Fibroblast of mammary gland (primary cell): Measurements from ENCODE around the gene WDR18.

Source experiments
- DNase-seq: peaks from one replicate; pipeline ENCODE4 v3.0.0-alpha.2; 2010; ENCODE audit warnings: low read depth
- H3K4me3 ChIP-seq: 2 replicates; pipeline ENCODE4 v1.5.1; 2011; ENCODE audit warnings: low read depth, mild to moderate bottlenecking, low read length, moderate library complexity; ENCODE audit not compliant: control insufficient read depth
- TF ChIP-seq, protein P1 (sequence below): conservative IDR thresholded peaks from 2 replicates; pipeline ENCODE4 v1.5.1; 2011; ENCODE audit warnings: low read depth, low read length, inconsistent platforms; ENCODE audit not compliant: control insufficient read depth, insufficient read depth

WDR18 gene

DNA sequence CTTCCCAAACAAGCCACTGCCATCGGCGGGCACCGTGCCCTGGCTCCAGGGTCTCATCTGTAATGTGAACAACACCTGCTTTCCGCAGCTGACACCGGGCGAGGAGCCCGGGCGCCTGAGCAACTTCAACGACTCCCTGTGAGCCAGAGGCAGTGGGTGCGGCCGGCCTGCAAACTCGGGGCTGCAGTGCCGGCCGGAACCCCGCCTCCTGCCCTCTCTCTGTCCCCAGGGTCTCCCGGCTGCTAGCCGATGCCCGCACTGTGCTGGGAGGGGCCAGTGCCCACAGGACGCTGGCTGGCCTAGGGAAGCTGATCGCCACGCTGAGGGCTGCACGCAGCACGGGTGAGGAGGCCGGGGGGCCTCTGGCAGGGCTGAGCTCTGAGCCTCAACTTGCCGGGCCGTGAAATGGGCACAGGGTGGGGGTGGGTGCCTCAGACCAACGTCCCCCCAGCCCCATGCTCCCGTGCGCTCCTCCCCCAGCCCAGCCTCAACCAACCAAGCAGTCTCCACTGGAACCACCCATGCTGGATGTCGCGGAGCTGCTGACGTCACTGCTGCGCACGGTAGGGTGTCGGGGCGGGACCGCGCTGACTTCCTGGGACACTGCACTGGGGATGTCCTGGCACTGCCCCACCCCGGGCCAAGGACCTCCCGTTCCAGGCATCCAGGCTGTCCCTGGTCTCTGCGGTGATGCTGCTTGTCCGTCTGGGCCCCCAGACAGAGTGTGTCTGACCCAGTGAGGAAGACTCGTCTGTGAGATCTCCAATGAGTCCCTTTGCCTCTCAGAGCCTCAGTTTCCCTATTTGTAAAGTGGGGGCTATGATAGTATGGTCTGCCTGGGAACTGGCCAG is 57.9 kb downstream of the WDR18 start:
- H3K4me3 ChIP-seq: peak overlapping the region; percentile 5
- peak; percentile 78 for DNase-seq
- TF ChIP-seq, protein P1, sequence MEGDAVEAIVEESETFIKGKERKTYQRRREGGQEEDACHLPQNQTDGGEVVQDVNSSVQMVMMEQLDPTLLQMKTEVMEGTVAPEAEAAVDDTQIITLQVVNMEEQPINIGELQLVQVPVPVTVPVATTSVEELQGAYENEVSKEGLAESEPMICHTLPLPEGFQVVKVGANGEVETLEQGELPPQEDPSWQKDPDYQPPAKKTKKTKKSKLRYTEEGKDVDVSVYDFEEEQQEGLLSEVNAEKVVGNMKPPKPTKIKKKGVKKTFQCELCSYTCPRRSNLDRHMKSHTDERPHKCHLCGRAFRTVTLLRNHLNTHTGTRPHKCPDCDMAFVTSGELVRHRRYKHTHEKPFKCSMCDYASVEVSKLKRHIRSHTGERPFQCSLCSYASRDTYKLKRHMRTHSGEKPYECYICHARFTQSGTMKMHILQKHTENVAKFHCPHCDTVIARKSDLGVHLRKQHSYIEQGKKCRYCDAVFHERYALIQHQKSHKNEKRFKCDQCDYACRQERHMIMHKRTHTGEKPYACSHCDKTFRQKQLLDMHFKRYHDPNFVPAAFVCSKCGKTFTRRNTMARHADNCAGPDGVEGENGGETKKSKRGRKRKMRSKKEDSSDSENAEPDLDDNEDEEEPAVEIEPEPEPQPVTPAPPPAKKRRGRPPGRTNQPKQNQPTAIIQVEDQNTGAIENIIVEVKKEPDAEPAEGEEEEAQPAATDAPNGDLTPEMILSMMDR: no peak

DNA sequence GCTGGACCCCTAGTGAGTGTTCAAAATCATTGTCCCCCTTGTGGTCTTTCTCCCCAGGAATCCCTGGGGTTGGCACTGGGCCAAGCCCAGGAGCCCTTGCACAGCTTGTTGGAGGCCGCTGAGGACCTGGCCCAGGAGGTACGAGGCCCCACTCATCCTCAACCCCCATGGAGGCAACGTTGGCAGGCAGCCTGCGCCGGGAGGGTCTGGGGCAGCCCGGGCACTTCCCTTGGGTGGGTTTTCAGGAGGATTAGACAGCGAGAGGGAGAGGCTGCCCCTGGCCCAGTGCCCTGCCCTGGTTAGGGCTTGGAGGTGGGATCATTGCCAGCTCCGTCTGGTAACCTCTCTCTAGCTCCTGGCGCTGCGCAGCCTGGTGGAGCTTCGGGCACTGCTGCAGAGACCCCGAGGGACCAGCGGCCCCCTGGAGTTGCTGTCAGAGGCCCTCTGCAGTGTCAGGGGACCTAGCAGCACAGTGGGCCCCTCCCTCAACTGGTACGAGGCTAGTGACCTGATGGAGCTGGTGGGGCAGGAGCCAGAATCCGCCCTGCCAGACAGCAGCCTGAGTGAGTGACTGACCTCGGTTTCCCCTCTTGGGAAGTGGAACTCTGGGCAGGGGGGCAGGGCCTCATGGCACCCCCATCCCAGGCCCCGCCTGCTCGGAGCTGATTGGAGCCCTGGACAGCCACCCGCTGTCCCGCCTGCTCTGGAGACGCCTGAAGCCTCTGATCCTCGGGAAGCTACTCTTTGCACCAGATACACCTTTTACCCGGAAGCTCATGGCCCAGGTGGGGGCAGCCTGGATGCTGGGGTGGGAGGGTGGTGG is 58.8 kb downstream of the WDR18 start:
- no peak for DNase-seq
- TF ChIP-seq, protein P1: no peak
- peak overlapping the region; percentile 5 for H3K4me3 ChIP-seq
